GM21529 (cell line): Measurements from ENCODE around the gene PELO.

Source experiments
- ATAC-seq: cut with Tn5 transposase; IDR thresholded peaks from one replicate; pipeline ENCODE4 v1.9.1; 2021; ENCODE audit not compliant: unreplicated experiment

Gene PELO

DNA sequence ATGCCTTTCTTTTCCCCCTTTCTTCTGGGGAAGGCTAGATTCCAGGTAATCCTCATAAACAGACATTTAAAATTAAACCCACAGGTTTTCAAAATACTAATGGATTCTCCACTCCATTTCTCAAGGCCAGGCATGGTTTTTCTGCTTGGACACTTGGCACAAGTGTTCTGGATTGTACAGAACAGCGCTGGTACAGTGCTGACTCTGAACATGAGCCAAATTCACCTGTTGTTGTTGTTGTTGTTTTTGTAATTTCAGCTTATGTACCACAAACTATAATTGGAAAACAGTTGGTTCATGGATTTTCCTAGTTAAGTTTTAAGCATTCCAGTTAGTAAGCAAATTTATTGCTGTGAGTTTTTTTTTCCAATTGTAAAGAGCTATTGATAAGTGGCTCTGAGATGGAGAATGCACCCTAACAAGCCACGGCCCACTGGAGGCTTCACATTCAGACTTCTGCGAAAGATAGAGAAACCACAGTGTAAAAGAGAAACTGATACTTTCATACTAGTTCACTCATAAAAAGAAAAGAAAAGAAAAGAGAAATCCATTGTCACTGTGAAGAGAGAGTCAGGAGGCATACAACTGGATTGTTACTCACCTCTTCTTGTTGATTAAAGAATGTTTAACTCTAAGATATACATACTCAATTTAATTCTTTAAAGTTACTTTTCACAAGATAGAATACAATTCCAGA lies 16.2 kb upstream of the PELO start:
- peak; percentile 93 for ATAC-seq

GRCh38 chr5:52772668-52773067 lies 15.0 kb upstream of the PELO start:
- no peak for ATAC-seq

DNA sequence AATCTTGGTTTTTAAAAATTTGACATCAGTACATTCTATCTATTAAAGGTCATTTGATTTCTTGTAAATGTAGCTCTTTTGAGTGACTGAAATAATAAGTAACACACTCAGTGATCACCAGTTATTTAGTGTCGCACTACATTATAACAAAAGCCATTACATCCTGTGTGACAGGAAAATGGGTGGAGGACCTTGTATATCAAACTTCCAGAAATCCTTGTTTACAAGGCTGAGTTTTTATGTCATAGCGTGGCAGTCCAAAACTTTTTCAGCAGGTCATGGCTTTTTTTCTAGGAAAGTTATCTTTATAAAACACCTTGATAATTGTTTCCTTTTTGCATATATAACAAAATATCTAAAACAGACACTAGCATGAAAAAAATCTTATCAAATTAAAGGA lies 14.4 kb upstream of the PELO start:
- no peak for ATAC-seq

- ATAC-seq: no peak
Measured at GRCh38 chr5:52774005-52774410, 13.7 kb upstream of the PELO start.

DNA sequence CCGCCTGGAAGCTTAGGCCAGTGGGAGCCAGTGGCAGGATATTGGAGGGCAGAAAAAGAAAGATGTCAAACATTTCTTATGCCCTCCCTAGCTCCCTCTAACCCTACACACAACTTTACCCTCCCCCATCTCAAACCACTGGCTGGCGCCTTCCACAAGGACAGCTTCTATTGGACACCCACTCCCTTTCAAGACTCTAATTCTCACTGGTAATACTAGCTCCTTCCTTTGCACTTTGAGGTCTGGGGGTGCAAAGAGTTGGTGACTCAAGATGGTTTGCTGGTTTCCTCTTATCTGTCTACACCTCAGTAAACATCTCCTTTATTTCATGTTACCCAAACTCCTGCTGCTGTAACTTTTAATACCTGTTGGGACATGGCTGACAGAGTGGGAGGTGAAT lies 11.6 kb upstream of the PELO start:
- ATAC-seq: no peak

GRCh38 chr5:52777186-52777585 lies 10.5 kb upstream of the PELO start:
- ATAC-seq: no peak

- no peak for ATAC-seq
Measured at GRCh38 chr5:52778781-52779180, 8.9 kb upstream of the PELO start.

DNA sequence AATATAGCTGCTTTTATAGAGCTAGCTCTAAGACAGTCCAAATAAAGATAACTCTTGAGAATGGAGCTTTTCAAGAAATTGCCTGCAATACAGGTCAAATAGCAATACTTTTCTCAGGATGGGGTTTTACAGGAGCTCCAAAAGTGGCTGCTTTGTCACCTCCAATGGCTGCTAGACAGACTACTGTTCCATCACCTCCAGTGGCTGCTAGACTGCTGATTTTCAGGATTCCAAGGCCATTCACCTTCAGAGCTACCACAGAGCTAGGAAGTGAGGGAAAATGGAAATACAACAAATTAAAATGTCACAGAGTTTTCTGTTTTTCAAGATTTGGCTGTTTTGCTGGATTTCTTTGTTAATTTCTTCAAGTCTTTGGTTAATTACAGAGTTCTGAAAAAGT lies 8.5 kb upstream of the PELO start:
- no peak for ATAC-seq

GRCh38 chr5:52783226-52783959 lies 4.3 kb upstream of the PELO start:
- no peak for ATAC-seq

GRCh38 chr5:52784737-52785136 lies 3.0 kb upstream of the PELO start:
- no peak for ATAC-seq

- ATAC-seq: no peak
Measured at GRCh38 chr5:52786391-52786790, 1.3 kb upstream of the PELO start.

DNA sequence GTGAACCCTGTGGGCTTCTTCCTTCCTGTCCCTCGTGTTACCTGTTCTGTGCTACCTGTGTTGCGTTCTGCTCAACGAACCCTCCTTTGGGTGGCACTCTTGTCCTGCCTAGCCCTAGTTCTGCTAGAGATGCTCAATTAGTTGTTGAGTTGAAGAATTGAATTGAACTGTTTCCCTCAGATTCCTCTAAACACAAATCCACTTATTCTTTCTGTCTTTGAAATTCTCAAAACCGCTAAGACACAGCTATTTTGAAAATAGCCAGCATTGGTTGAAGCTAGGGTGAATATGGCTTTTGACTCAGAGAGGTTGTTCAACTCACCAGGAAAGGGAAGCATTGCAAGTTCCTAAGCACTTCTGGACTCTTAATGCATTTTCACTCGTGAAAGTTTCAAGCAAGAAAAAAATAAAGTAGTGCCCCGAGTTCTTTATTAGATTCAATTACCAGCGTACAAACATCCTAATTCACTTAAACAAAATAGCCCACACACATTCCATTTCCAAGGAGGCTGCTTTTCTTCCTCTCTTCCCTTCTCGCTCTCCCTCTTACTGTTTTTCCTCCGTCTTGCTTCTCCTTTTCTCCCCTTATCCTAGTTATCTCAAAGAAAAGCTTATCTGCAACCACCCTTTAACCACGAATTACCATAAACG lies 642 bp upstream of the PELO start:
- ATAC-seq: peak; percentile 34

DNA sequence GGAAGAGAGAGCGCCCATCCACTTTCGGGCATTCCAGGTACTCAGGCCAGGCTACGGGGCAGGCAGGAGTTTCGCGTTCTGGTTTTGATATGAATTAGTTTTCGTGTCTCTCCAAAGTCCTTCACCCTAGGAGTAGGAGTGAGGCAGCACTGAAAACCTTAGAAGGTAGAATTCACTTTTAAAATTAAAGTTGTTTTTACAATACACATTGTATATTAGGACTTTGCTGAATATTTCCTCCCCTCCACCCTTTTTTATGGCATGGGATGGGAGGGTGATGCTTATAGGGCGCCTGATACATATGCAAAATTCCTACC lies 747 bp downstream of the PELO start:
- ATAC-seq: no peak

DNA sequence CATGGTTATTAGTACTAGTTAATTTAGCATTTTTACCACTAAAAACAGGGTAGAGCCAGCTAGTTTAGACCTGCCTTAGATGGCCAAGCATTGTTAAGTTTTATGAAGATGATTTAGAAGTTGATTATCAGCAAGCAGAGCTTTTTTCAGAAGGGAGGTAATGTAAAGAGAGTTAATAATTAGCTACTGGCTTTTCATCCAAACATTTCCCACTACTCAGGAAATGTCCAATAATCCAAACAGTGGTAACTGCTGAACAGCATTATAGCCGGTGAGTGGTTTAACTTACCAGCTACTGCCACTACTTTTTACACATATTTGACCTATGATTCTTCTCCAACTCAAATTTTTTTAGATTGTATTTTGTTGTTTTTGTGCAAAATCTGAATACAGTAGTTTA lies 1.7 kb downstream of the PELO start:
- no peak for ATAC-seq

GRCh38 chr5:52789851-52790250 lies 2.1 kb downstream of the PELO start:
- ATAC-seq: no peak

DNA sequence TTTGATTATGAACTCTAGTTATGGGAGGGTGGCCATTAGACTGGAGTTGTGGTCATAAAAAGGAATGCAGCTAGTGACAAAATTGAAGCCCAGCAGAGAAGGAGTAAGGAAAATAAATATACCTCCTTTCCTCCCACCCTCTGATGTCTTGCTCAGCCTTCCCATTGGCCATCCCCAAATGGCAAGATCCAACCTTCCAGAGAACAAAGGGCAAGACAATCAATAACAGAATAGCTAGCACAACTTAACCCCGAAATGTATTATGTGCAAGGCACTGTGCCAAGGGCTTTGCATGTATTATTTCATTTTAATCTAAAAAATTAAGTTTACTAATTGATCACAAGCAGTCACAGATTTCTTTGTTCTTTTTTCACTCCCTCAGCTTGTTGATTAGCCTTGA lies 3.6 kb downstream of the PELO start:
- no peak for ATAC-seq

GRCh38 chr5:52794519-52794918 lies 6.8 kb downstream of the PELO start:
- ATAC-seq: no peak

- no peak for ATAC-seq
Measured at GRCh38 chr5:52796031-52796430, 8.3 kb downstream of the PELO start.

- no peak for ATAC-seq
Measured at GRCh38 chr5:52796516-52797103, 8.9 kb downstream of the PELO start.

GRCh38 chr5:52798938-52799337 lies 11.2 kb downstream of the PELO start:
- ATAC-seq: no peak

DNA sequence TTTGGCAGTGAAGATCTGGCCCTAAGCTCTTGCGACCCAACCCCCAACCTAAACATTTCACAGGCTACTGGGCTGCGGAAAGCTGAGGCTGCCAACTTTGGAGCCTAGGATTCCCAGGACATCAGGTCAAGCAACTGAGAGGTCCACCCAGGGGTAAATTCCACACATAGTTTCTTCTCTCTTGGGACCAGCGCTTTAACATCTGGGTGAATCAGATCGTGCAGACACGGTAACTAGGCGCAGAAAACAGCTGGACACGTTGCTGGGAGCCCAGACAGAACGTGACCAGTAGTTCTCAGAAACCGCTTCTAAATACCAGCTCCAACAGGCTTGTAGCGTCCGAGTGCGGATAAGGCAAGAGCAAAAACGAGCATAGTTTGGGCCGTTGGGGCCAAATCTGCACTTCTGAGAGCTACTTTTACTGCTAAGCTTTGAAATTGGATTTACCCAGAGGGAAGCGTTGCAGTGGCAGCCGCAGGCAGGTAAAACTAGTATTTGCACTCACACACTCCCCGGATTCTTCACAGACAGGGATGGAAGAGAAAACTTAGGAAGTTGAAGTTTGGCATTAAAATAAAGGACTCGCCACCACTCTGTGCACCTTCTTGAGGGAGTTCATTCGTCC lies 11.8 kb downstream of the PELO start:
- ATAC-seq: peak; percentile 29

DNA sequence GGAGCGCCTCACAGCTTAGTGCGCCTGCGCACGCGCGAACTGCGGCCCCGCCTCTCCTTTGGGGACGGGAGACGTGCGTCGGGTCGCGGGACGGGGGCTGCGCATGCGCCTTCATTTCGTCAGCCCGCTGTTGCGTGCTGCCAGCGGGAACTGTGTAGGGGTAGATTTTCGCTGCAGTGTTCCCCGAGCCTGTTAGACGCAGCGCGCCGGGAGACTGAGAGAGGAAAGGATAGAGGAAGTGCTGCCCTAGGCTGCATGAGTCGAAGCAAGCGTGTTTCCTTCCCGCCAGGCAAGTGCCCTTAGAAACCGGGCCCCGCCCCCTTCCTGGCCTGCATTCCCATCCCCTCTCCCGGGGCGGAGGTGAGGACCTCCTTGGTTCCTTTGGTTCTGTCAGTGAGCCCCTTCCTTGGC lies 12.3 kb downstream of the PELO start:
- ATAC-seq: peak; percentile 81
